ENCODE measurements around the gene SAE1.

SAE1 gene

GRCh38 chr19:47107202-47107952 is 23.3 kb upstream of the SAE1 start:
- DNase-seq, result peak; percentile 59

GRCh38 chr19:47107953-47108746 is 22.5 kb upstream of the SAE1 start:
- DNase-seq, result no peak

GRCh38 chr19:47109177-47109540 is 21.5 kb upstream of the SAE1 start:
- no peak for DNase-seq

GRCh38 chr19:47109541-47110375 is 20.9 kb upstream of the SAE1 start:
- DNase-seq, result peak; percentile 88

- DNase-seq, result peak; percentile 44
These were observed 20.1 kb upstream of the SAE1 start for GRCh38 chr19:47110521-47111005.

GRCh38 chr19:47111006-47111621 is 19.5 kb upstream of the SAE1 start:
- peak; percentile 71 for DNase-seq

- peak; percentile 12 for DNase-seq
These were observed 18.9 kb upstream of the SAE1 start for GRCh38 chr19:47111682-47112165.

- peak; percentile 97 for DNase-seq
These were observed 18.3 kb upstream of the SAE1 start for GRCh38 chr19:47112166-47112996.

- DNase-seq, result peak; percentile 99
These were observed 17.4 kb upstream of the SAE1 start, which contains the start of gene ZC3H4 for GRCh38 chr19:47112997-47113849. TSS of gene ZC3H4 (minus strand) at chr19:47113776. CDS start at chr19:47112584, 1,192 bp downstream.

- no peak for DNase-seq
These were observed 16.6 kb upstream of the SAE1 start for GRCh38 chr19:47113850-47114651.

GRCh38 chr19:47120470-47121067 is 10.1 kb upstream of the SAE1 start:
- no peak for DNase-seq

- DNase-seq, result no peak
These were observed 8.0 kb upstream of the SAE1 start for GRCh38 chr19:47122359-47123335.

- DNase-seq, result no peak
These were observed 7.2 kb upstream of the SAE1 start for GRCh38 chr19:47123406-47123805.

GRCh38 chr19:47124937-47125668 is 5.5 kb upstream of the SAE1 start:
- DNase-seq, result peak; percentile 88

- no peak for DNase-seq
These were observed 5.0 kb upstream of the SAE1 start for GRCh38 chr19:47125669-47125938.

GRCh38 chr19:47129579-47129978 is 1.1 kb upstream of the SAE1 start:
- DNase-seq, result no peak

GRCh38 chr19:47130120-47130588 is 481 bp upstream of the SAE1 start:
- no peak for DNase-seq

Measured in hematopoietic multipotent progenitor cell treated with erythropoietin and hydrocortisone succinate and interleukin-3 and kit ligand, for 6 days (in vitro differentiated cells).